Measurements from ENCODE around the gene SLC25A45. TPM values are rescaled to one million over a fixed set of nuclear protein-coding genes. Genes with fewer than 3 reads are reported as not detected.
"Not testable (repeated sequence)": the region's sequence is repeated elsewhere in the genome, so short reads cannot be mapped to it uniquely, and the experiment has no call there.

Gene SLC25A45
- total and polyA plus RNA-seq, 8 donors = 8.4 to 17.0 (median 11.8) TPM

GRCh38 chr11:65414776-65415498 is 32.5 kb upstream of the SLC25A45 start:
- DNase-seq (peak in 2 of 4 donors; percentile 28 to 34), ATAC-seq (no peak)
- peaks cover 38 to 46% of the 10 kb centered on the region in 2 donors for H3K4me1 ChIP-seq
- no peaks in the 10 kb centered on the region for H3K27me3 ChIP-seq
- intact Hi-C loops (cut with DNase I) = loop anchor here in 1 of 2 donors (5.0 kb wide), 1 partner anchor 92 kb away; no protein-coding TSS in a partner anchor
- peaks cover 0 to 40% of the 10 kb centered on the region in 2 donors for H3K36me3 ChIP-seq
- H3K9me3 ChIP-seq = no peaks in the 10 kb centered on the region
- H3K4me3 ChIP-seq = no peak overlapping the region
- TF ChIP-seq CTCF (IDR thresholded peaks at IDR 0.05) = no peak
- no peak overlapping the region for H3K27ac ChIP-seq

- H3K4me3 ChIP-seq; H3K27ac ChIP-seq; intact Hi-C loops (cut with DNase I); ATAC-seq; H3K9me3 ChIP-seq; H3K27me3 ChIP-seq: not testable (repeated sequence)
- peaks cover 0 to 58% of the 10 kb centered on the region in 2 donors for H3K36me3 ChIP-seq
- DNase-seq = peak in 2 of 4 donors; percentile 11 to 28
- peaks cover 23 to 28% of the 10 kb centered on the region in 2 donors for H3K4me1 ChIP-seq
Measured at GRCh38 chr11:65413077-65413664, 30.7 kb upstream of the SLC25A45 start.

- peaks cover 0 to 65% of the 10 kb centered on the region in 2 donors for H3K36me3 ChIP-seq
- no peak for TF ChIP-seq CTCF (IDR thresholded peaks at IDR 0.05)
- intact Hi-C loops (cut with DNase I) = no loop called here
- DNase-seq (peak in 2 of 4 donors; percentile 19 to 60), ATAC-seq (no peak)
- H3K4me3 ChIP-seq = no peak overlapping the region
- no peak overlapping the region for H3K27ac ChIP-seq
- H3K4me1 ChIP-seq = peaks cover 16 to 21% of the 10 kb centered on the region in 2 donors
- H3K9me3 ChIP-seq = no peaks in the 10 kb centered on the region
- no peaks in the 10 kb centered on the region for H3K27me3 ChIP-seq
Measured at GRCh38 chr11:65412271-65413076, 30.0 kb upstream of the SLC25A45 start.

- H3K4me1 ChIP-seq = peaks cover 9 to 13% of the 10 kb centered on the region in 2 donors
- intact Hi-C loops (cut with DNase I) = no loop called here
- no peak overlapping the region for H3K4me3 ChIP-seq
- no peak overlapping the region for H3K27ac ChIP-seq
- ATAC-seq (no peak), DNase-seq (peak in 2 of 4 donors; percentile 26 to 28)
- no peak for TF ChIP-seq CTCF (IDR thresholded peaks at IDR 0.05)
- no peaks in the 10 kb centered on the region for H3K27me3 ChIP-seq
- H3K36me3 ChIP-seq = peaks cover 0 to 73% of the 10 kb centered on the region in 2 donors
- no peaks in the 10 kb centered on the region for H3K9me3 ChIP-seq
Measured at GRCh38 chr11:65411681-65412070, 29.2 kb upstream of the SLC25A45 start.

- intact Hi-C loops (cut with DNase I) = no loop called here
- no peaks in the 10 kb centered on the region for H3K9me3 ChIP-seq
- ATAC-seq (no peak), DNase-seq (peak in 2 of 4 donors; percentile 15 to 58)
- TF ChIP-seq CTCF (IDR thresholded peaks at IDR 0.05) = no peak
- no peaks in the 10 kb centered on the region for H3K27me3 ChIP-seq
- H3K36me3 ChIP-seq = peaks cover 0 to 78% of the 10 kb centered on the region in 2 donors
- H3K4me3 ChIP-seq = no peak overlapping the region
- H3K4me1 ChIP-seq = peaks cover 3 to 8% of the 10 kb centered on the region in 2 donors
- H3K27ac ChIP-seq = no peak overlapping the region
Measured at GRCh38 chr11:65410936-65411680, 28.7 kb upstream of the SLC25A45 start.

Measured in left lung (tissue), 10 donors.